GM21825 (cell line): Measurements from ENCODE around the gene CDCA3.

Experiments
- ATAC-seq: cut with Tn5 transposase; IDR thresholded peaks from one replicate; pipeline ENCODE4 v1.9.1; 2021; ENCODE audit warnings: mild to moderate bottlenecking, moderate library complexity; ENCODE audit not compliant: unreplicated experiment

Gene CDCA3

DNA sequence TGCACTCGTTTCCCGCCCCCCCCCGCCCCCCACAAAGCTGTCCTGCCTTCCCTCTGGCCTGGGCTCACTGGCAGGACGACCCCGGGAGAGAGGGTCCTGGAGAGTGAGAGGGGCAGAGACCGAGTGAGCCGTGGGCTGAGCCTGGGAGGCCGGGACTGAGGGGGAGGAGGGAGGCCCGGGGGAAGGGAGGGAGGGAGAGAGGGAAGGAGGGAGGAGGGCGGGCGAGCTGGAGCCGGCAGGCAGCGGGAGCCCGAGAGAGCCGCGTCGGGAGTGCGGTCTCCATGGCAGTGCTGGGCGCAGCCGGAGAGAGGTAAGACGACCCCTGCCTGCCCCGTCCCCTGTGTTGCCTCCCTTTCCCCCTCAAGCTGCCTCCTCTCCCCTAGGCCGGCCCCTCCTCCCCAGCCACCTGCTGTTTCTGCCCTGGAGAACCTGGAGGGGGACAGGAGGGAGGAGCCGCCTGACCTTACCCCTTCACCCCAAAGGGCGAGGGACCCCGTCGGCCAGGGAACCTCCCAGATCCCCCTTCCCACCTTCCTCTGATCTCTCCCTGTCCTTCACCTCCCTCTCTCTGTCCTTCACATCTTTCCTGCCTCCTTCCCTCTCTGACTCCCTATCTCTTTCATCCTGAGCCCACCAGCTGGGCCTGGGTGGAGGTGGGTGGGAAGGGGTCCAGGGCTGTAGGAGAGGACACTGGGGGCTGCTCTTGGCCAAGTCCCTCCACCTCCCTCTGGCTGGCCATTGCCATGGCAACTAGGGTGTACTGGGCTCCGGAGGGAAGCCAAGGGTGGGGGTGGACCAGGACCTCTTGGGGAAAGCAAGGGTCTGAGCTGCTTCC lies 29.3 kb downstream of the CDCA3 start, which contains the start of gene GPR162:
GPR162 (plus strand) TSS at position 231 of the 835 bp plus-strand sequence. CDS start 2,078 bp downstream, outside the sequence.
- ATAC-seq, result no peak

DNA sequence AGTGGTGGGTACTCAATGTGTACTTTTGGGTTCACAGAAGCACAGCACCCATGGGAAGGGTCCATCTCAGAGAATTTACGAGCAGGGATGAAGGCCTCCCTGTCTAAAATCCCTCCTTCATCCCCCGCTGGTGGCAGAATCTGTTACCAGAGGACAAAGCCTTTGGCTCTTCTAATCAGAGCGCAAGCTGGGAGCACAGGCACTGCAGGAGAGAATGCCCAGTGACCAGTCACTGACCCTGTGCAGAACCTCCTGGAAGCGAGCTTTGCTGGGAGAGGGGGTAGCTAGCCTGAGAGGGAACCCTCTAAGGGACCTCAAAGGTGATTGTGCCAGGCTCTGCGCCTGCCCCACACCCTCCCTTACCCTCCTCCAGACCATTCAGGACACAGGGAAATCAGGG lies 30.9 kb downstream of the CDCA3 start:
- no peak for ATAC-seq

DNA sequence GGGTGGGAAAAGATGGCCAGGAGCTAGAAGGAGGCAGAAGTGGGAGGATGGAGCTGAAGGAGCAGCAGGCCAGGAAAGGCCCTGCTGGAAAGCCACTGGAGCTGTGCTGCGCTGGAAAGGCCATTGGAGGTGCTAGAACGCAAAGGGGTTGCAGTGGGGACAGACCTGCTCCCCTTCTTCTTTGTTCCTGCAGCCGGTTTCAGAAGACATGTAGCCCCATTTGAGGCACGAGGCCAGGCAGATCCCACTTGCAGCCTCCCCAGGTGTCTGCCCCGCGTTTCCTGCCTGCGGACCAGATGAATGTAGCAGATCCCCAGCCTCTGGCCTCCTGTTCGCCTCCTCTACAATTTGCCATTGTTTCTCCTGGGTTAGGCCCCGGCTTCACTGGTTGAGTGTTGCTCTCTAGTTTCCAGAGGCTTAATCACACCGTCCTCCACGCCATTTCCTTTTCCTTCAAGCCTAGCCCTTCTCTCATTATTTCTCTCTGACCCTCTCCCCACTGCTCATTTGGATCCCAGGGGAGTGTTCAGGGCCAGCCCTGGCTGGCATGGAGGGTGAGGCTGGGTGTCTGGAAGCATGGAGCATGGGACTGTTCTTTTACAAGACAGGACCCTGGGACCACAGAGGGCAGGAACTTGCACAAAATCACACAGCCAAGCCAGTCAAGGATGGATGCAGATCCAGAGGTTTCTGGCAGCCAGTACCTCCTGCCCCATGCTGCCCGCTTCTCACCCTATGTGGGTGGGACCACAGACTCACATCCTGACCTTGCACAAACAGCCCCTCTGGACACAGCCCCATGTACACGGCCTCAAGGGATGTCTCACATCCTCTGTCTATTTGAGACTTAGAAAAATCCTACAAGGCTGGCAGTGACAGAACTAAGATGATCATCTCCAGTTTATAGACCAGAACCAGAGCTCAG lies 31.7 kb downstream of the CDCA3 start:
- no peak for ATAC-seq

DNA sequence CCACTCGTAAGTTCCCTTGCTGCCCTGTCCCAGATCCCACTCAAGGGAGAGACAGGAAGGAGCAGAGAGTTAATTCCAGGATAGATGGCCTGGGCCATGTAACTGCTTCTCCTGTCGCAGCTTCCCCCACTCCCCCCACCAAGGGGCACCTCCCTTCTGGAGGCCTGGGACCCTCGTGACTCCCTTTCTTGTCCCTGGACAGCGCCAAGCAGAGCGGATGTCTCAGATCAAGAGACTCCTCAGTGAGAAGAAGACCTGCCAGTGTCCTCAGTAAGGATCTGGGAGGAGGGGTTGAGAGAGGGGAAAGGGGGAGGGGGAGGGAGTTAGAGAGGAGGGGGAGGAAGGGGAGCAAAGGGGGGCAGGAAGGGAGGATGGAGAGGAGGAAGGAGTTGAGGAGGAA lies 32.4 kb downstream of the CDCA3 start:
- ATAC-seq, result no peak

DNA sequence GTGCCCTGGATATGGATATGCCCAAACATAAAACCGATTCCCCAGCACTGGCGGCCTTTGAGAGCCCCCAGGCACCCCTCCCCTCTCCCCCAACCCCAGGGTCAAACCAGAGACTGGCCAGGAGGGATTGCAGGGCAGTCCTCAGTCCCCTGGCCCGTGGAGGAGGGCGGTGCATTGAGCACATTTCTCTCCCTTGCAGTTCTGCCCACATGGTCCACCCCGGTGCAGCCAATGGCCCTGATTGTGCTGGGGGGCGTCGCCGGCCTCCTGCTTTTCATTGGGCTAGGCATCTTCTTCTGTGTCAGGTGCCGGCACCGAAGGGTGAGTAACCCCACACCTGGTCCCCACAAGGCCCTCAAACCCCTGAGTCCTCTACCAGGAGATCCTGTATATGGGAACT lies 32.9 kb downstream of the CDCA3 start:
- ATAC-seq, result no peak

DNA sequence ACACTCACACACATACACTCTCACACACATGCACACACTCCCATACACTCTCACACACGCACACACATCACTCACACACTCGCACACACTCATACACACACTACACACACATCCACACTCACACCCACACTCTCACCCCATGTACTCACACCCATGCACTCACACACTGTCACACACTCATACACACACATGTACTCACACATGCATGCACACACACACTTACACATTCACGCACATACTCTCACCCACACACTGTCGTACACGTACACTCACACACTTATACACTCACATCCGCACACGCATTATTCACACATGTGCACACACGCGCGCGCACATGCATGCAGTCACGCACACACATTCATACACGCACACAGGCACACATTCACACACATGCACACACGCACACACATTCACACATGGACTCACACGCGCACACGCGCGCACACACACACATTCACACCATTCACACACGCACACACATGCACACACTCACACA lies 33.4 kb downstream of the CDCA3 start:
- ATAC-seq, result no peak

DNA sequence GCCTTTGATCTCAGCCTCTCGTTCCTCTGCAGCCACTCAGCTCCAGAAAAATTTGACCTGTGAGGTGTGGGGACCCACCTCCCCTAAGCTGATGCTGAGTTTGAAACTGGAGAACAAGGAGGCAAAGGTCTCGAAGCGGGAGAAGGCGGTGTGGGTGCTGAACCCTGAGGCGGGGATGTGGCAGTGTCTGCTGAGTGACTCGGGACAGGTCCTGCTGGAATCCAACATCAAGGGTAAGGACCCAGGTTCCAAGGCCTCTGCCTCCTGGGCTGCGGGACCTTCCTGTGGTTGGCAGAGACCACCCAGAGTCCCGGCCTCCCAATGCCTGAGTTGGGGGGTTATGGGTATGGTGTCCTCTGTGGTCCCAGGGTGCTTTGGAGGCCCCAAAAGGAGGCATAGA lies 34.0 kb downstream of the CDCA3 start:
- ATAC-seq, result no peak

DNA sequence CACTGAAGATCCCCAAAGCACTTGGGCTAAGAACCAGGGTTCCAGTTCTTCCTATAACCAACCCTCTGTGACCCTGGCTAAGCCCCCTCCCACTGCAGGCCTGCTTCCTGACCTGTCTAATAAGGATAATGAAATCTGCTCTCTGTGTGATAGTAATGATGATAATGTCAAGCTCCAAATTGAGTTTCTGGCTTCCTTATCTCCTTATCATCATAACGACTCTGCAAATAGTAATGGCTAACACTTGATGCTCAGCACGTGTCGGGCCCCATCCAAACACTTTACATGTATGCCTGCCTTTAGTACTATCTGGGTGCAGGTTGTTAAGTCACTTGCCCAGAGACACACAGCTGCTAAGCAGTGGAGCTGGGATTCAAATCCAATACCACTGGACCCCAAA lies 34.5 kb downstream of the CDCA3 start:
- ATAC-seq, result no peak

DNA sequence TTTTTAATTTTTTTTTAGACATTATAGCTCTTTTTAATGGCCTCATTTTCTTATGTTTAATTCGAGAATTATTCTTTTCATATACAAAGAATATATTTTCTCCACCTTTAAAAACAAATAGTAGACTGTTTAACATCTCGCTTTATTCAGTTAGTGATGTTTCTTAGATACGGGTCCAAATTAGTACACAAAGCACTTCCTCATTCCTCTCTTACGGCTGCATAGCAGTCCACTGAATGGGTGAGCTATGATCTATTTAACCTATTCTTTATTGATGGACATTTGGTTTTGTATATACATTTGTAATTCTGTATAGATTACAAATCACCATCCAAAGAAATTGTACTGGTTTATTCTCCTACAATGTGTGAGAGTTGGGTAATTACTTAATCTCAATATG lies 37.7 kb downstream of the CDCA3 start:
- no peak for ATAC-seq

DNA sequence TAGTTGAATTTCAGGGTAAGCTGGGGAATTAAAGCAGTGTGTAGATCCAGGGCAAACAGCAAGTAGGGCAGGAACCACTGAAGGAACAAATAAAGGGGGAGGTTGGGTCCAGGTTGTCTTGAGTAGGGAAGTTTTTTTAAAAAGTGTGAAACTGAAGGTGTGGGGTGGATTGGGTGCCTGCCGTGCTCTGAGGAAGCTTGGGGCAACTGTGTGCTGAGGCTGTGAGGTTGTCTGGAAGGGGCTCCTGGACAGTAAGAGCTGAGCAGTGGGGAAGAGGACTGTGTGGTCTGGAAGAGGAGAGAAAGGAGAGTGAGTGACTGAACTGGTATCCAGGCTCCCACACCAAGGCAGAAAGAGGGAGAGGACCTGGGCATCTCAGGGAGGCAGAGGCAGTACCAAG lies 40.3 kb downstream of the CDCA3 start:
- ATAC-seq, result no peak

DNA sequence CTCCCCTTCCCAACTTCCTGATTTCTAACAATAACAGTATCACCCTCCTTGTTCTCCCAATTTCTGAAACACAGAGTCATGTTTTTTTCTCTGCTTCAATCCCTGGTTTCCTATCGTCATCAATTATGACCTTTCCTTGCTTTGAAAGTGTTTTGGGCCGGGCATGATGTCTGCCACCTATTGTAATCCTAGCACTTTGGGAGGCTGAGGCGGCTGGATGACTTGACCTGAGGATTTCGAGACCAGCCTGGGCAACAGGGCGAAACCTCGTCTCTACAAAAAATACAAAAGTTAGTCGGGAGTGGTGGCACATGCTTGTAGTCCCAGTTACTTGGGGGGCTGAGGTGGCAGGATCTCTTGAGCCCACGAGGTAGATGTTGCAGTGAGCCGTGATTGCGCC lies 42.0 kb downstream of the CDCA3 start:
- ATAC-seq, result no peak

DNA sequence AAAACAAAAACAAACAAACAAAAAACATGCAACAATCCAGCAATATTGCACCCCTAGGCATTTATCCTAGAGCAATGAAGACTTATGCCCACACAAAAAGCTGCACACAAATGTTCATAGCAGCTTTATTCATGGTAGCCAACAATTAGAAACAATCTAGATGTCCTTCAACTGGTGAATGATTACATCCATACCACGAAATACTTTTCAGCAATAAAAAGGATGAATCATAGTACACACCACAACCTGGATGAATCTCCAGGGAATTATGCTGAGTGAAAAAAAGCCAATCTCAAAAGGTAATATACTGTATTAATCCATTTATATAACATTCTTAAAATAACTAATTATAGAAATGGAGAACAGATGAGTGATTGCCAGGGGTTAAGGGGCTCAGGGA lies 43.9 kb downstream of the CDCA3 start:
- no peak for ATAC-seq

DNA sequence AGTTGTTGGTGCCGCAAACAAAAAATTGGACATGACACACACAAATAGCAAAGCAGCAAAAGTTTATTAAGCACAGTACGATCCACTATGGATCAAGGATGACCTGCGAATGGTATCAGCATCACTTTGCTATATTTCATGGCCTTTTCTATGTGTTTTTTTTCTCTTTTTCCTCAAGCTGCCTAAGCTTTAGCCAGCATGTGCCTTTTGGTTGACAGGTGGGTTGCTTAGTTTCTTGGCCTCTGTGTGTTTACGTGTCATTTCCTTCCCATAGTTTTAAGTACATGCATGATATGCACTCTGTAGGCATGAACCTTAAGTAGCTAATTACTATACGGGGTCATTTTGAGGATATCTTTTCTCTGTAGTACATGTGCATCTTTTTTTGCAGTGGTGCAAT lies 51.9 kb downstream of the CDCA3 start:
- no peak for ATAC-seq
